ENCODE data around the gene GTF2H4. TPM values are rescaled to one million over a fixed set of nuclear protein-coding genes. Genes with fewer than 3 reads are reported as not detected.

Gene GTF2H4
- total and polyA plus RNA-seq, 4 donors: 6.2 to 15.8 (median 12.3) TPM

- WGBS: 95% methylated on average over 7 of the region's 7 CpGs
- Histone ChIP-seq H3K36me3 (ENCODE audit: control insufficient read depth in 4 of 4, insufficient read depth in 3 of 4, low read depth in 1 of 4, low read length in 3 of 4) (peaks cover 10 to 42% (median 23%) of the 10 kb centered on the region in 4 donors), H3K9me3 (ENCODE audit: control insufficient read depth in 4 of 4, low read length in 3 of 4) (no peaks in the 10 kb centered on the region), H3K27me3 (ENCODE audit: control insufficient read depth in 4 of 4, insufficient read depth in 4 of 4, low read length in 3 of 4) (no peaks in the 10 kb centered on the region), H3K4me1 (ENCODE audit: control insufficient read depth in 4 of 4, insufficient read depth in 4 of 4, low read length in 3 of 4) (peaks cover 0 to 35% (median 25%) of the 10 kb centered on the region in 4 donors), H3K27ac (ENCODE audit: low read depth in 1 of 2, low read length in 2 of 2) (no peak overlapping the region), H3K4me3 (ENCODE audit: low read depth in 1 of 3, low read length in 3 of 3) (no peak overlapping the region), H3K9ac (ENCODE audit: low read depth in 1 of 2, low read length in 2 of 2) (no peak overlapping the region)
- no peak for DNase-seq (ENCODE audit: low spot score)
- no peak for TF ChIP-seq JUND (IDR thresholded peaks at IDR 0.05)
These were observed 9.0 kb downstream of the GTF2H4 start for GRCh38 chr6:30917041-30917440.

- Histone ChIP-seq H3K4me3 (ENCODE audit: low read depth in 1 of 3, low read length in 3 of 3) (no peak overlapping the region), H3K27me3 (ENCODE audit: control insufficient read depth in 4 of 4, insufficient read depth in 4 of 4, low read length in 3 of 4) (no peaks in the 10 kb centered on the region), H3K9me3 (ENCODE audit: control insufficient read depth in 4 of 4, low read length in 3 of 4) (no peaks in the 10 kb centered on the region), H3K9ac (ENCODE audit: low read depth in 1 of 2, low read length in 2 of 2) (no peak overlapping the region), H3K27ac (ENCODE audit: low read depth in 1 of 2, low read length in 2 of 2) (no peak overlapping the region), H3K36me3 (ENCODE audit: control insufficient read depth in 4 of 4, insufficient read depth in 3 of 4, low read depth in 1 of 4, low read length in 3 of 4) (peaks cover 9 to 47% (median 27%) of the 10 kb centered on the region in 4 donors), H3K4me1 (ENCODE audit: control insufficient read depth in 4 of 4, insufficient read depth in 4 of 4, low read length in 3 of 4) (peaks cover 0 to 31% (median 23%) of the 10 kb centered on the region in 4 donors)
- no peak for DNase-seq (ENCODE audit: low spot score)
- TF ChIP-seq HNF4G (IDR thresholded peaks at IDR 0.05) (no peak), REST (IDR thresholded peaks at IDR 0.05) (no peak), NR2F2 (IDR thresholded peaks at IDR 0.05) (no peak), YY1 (IDR thresholded peaks at IDR 0.05) (no peak), CTCF (IDR thresholded peaks at IDR 0.05; ENCODE audit: low read depth, low read length, missing input control) (no peak), RXRA (IDR thresholded peaks at IDR 0.05) (no peak), TAF1 (conservative IDR thresholded peaks at IDR 0.05) (no peak), ZBTB33 (IDR thresholded peaks at IDR 0.05) (no peak), HNF4A (conservative IDR thresholded peaks at IDR 0.05) (no peak), FOXA2 (IDR thresholded peaks at IDR 0.05) (no peak), ATF3 (IDR thresholded peaks at IDR 0.05) (no peak), EGR1 (IDR thresholded peaks at IDR 0.05; ENCODE audit: low read depth in 2 of 2) (no peak), FOXA1 (IDR thresholded peaks at IDR 0.05) (no peak), MAX (IDR thresholded peaks at IDR 0.05) (no peak), GABPA (IDR thresholded peaks at IDR 0.05 in 1 of 2, conservative IDR thresholded peaks at IDR 0.05 in 1 of 2) (no peak), JUND (IDR thresholded peaks at IDR 0.05) (no peak), SP1 (IDR thresholded peaks at IDR 0.05) (no peak)
- 90% methylated on average over 8 of the region's 8 CpGs for WGBS
These were observed 9.5 kb downstream of the GTF2H4 start for GRCh38 chr6:30917487-30917886.
